Hepatocyte (in vitro differentiated cells): Measurements from ENCODE around the gene SIX3. TPM values are rescaled to one million over a fixed set of nuclear protein-coding genes. Genes with fewer than 3 reads are reported as not detected.

Source experiments
- DNase-seq: peaks from one replicate; pipeline ENCODE4 v3.0.0-alpha.2; 2016; ENCODE audit warnings: low spot score
- H2AFZ ChIP-seq: fragments of 200-600 bp; sonication (generic); 2 replicates; pipeline ENCODE4 v1.6.0; 2016; ENCODE audit warnings: antibody characterized with exemption, mild to moderate bottlenecking
- H3K27ac ChIP-seq: fragments of 200-600 bp; sonication (generic); 2 replicates; pipeline ENCODE4 v1.5.1; 2016; ENCODE audit warnings: mild to moderate bottlenecking
- H3K27me3 ChIP-seq: fragments of 200-600 bp; sonication (generic); 2 replicates; pipeline ENCODE4 v1.6.1; 2016
- H3K36me3 ChIP-seq: fragments of 200-600 bp; sonication (generic); replicated peaks from 2 replicates; pipeline ENCODE4 v1.5.1; 2016; ENCODE audit warnings: low read depth; ENCODE audit not compliant: insufficient read depth
- H3K4me1 ChIP-seq: fragments of 200-600 bp; sonication (generic); 2 replicates; pipeline ENCODE4 v1.5.1; 2016; ENCODE audit warnings: mild to moderate bottlenecking, moderate library complexity; ENCODE audit not compliant: insufficient read depth
- H3K4me2 ChIP-seq: fragments of 200-600 bp; sonication (generic); 2 replicates; pipeline ENCODE4 v1.6.0; 2016
- H3K4me3 ChIP-seq: fragments of 200-600 bp; sonication (generic); 2 replicates; pipeline ENCODE4 v1.5.1; 2016; ENCODE audit warnings: mild to moderate bottlenecking
- H3K79me2 ChIP-seq: fragments of 200-600 bp; sonication (generic); 2 replicates; pipeline ENCODE4 v1.6.0; 2017; ENCODE audit warnings: mild to moderate bottlenecking
- H3K9me2 ChIP-seq: fragments of 200-600 bp; sonication (generic); replicated peaks from 2 replicates; pipeline ENCODE4 v1.6.0; 2017; ENCODE audit warnings: mild to moderate bottlenecking; ENCODE audit not compliant: insufficient read depth
- H3K9me3 ChIP-seq: fragments of 200-600 bp; sonication (generic); 2 replicates; pipeline ENCODE4 v1.5.1; 2016; ENCODE audit warnings: low read depth, mild to moderate bottlenecking
- H4K20me1 ChIP-seq: fragments of 200-600 bp; sonication (generic); 2 replicates; pipeline ENCODE4 v1.6.0; 2016; ENCODE audit warnings: mild to moderate bottlenecking; ENCODE audit not compliant: insufficient read depth, poor library complexity, severe bottlenecking
- EZH2 ChIP-seq: fragments of 200-600 bp; sonication (generic); IDR thresholded peaks from 2 replicates; pipeline ENCODE4 v1.6.1; 2016; ENCODE audit warnings: antibody characterized with exemption, mild to moderate bottlenecking, borderline replicate concordance
- EZH2phosphoT487 ChIP-seq: fragments of 200-600 bp; sonication (generic); IDR thresholded peaks from one replicate; pipeline ENCODE4 v1.6.1; 2018; ENCODE audit warnings: antibody characterized with exemption, mild to moderate bottlenecking, low read depth, moderate library complexity; ENCODE audit not compliant: unreplicated experiment, severe bottlenecking
- WGBS: methylation state at CpG from one replicate; pipeline ENCODE4 v1.1.6; 2016; ENCODE audit warnings: low lambda C conversion rate; ENCODE audit errors: missing lambda C conversion rate; 5-methylcytosine and 5-hydroxymethylcytosine counted together
- polyA plus RNA-seq: library from polyadenylated mRNA; unstranded; fragments of >200 nt; fragmentation: Nextera tagmentation; extraction: Ambion mirVana; gene quantifications from 2 replicates; pipeline ENCODE4 v1.2.1, GENCODE V29; 2016
- total RNA-seq: library from RNA; depleted of rRNA; stranded (reverse); fragments of >200 nt; gene quantifications from 2 replicates; pipeline ENCODE4 v1.2.3, GENCODE V29; 2014
- TF ChIP-seq, protein P1 (sequence below): fragments of 200-600 bp; sonication (generic); IDR thresholded peaks from 2 replicates; pipeline ENCODE4 v1.5.1; 2016; ENCODE audit warnings: antibody characterized with exemption, mild to moderate bottlenecking; ENCODE audit not compliant: poor library complexity

The SIX3 gene
- total and polyA plus RNA-seq, 2 experiments from 2014 or later: not detected

DNA sequence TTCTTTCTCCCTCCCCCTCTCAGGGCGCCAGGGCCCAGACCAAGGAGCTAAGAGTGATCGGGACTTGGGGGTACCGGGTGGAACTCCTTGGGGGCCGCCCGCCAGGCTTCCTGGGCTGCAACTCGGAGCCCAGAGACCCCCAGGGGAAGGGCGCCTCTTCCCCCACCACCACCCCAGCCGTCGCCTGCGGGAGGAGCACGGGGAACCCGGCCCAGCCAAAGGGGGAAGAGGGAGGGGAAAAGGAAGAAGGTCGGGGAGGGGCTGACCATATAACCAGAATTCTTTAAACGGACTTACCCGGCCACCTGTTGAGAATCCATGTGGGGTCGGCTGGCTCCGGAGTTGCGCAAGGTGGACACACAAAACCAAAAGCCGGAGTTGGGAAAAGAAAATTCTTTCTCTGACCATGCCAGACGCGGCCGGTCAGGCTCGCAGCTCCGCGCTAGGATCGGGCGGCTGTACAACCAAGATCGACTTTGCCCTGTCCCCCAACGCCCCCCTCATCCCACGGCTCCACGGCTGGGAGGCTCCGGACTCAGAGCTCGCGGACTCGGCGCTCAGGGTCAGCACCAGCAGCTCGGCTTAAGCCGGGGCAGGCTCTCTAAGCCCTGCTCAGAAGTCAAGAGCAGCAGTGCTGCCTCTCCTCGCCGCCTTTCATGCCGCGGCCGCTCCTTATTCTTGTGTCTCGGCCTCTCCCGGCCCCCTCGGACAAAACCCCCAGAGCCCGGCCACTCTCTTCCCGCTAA, 6.3 kb upstream of the SIX3 start:
- H3K27ac ChIP-seq: no peak overlapping the region
- no peak overlapping the region for H2AFZ ChIP-seq
- no peaks in the 10 kb centered on the region for H4K20me1 ChIP-seq
- peaks cover 100% of the 10 kb centered on the region for H3K27me3 ChIP-seq
- no peaks in the 10 kb centered on the region for H3K79me2 ChIP-seq
- H3K9me2 ChIP-seq: no peaks in the 10 kb centered on the region
- TF ChIP-seq EZH2phosphoT487 (peak; percentile 45), EZH2 (peak; percentile 98)
- TF ChIP-seq, protein P1, sequence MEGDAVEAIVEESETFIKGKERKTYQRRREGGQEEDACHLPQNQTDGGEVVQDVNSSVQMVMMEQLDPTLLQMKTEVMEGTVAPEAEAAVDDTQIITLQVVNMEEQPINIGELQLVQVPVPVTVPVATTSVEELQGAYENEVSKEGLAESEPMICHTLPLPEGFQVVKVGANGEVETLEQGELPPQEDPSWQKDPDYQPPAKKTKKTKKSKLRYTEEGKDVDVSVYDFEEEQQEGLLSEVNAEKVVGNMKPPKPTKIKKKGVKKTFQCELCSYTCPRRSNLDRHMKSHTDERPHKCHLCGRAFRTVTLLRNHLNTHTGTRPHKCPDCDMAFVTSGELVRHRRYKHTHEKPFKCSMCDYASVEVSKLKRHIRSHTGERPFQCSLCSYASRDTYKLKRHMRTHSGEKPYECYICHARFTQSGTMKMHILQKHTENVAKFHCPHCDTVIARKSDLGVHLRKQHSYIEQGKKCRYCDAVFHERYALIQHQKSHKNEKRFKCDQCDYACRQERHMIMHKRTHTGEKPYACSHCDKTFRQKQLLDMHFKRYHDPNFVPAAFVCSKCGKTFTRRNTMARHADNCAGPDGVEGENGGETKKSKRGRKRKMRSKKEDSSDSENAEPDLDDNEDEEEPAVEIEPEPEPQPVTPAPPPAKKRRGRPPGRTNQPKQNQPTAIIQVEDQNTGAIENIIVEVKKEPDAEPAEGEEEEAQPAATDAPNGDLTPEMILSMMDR: no peak
- peaks cover 24% of the 10 kb centered on the region for H3K4me1 ChIP-seq
- no peak overlapping the region for H3K4me3 ChIP-seq
- no peaks in the 10 kb centered on the region for H3K36me3 ChIP-seq
- DNase-seq: no peak
- 2% methylated on average over 40 of the region's 48 CpGs for WGBS
- H3K9me3 ChIP-seq: no peaks in the 10 kb centered on the region
- H3K4me2 ChIP-seq: peak overlapping the region; percentile 68

GRCh38 chr2:44935729-44936098, 5.8 kb upstream of the SIX3 start:
- no peaks in the 10 kb centered on the region for H3K79me2 ChIP-seq
- WGBS: 2% methylated on average over 6 of the region's 27 CpGs
- no peaks in the 10 kb centered on the region for H3K9me3 ChIP-seq
- TF ChIP-seq, protein P1: no peak
- TF ChIP-seq EZH2phosphoT487: no peak
- no peak for TF ChIP-seq EZH2
- no peaks in the 10 kb centered on the region for H3K36me3 ChIP-seq
- H3K27ac ChIP-seq: no peak overlapping the region
- peaks cover 24% of the 10 kb centered on the region for H3K4me1 ChIP-seq
- H3K4me2 ChIP-seq: peak overlapping the region; percentile 68
- DNase-seq: no peak
- H4K20me1 ChIP-seq: no peaks in the 10 kb centered on the region
- H3K9me2 ChIP-seq: no peaks in the 10 kb centered on the region
- no peak overlapping the region for H2AFZ ChIP-seq
- H3K4me3 ChIP-seq: no peak overlapping the region
- peaks cover 100% of the 10 kb centered on the region for H3K27me3 ChIP-seq

- H3K4me1 ChIP-seq: peaks cover 24% of the 10 kb centered on the region
- 15% methylated on average over 6 of the region's 6 CpGs for WGBS
- TF ChIP-seq, protein P1: no peak
- TF ChIP-seq EZH2phosphoT487 (no peak), EZH2 (no peak)
Measured at GRCh38 chr2:44936275-44936674, 5.2 kb upstream of the SIX3 start.

More at GRCh38 chr2:44936275-44936674, 5.2 kb upstream of the SIX3 start:
- Histone ChIP-seq H3K36me3 (no peaks in the 10 kb centered on the region), H4K20me1 (no peaks in the 10 kb centered on the region), H3K27me3 (peaks cover 100% of the 10 kb centered on the region), H3K4me3 (no peak overlapping the region), H3K9me3 (no peaks in the 10 kb centered on the region), H2AFZ (no peak overlapping the region), H3K79me2 (no peaks in the 10 kb centered on the region), H3K9me2 (no peaks in the 10 kb centered on the region), H3K4me2 (no peak overlapping the region), H3K27ac (no peak overlapping the region)
- no peak for DNase-seq
